Left ventricle myocardium superior (tissue), 1 donor: ENCODE results near the gene NGDN. TPM values are rescaled to one million over a fixed set of nuclear protein-coding genes. Genes with fewer than 3 reads are reported as not detected.

ENCODE experiments used
- ATAC-seq: fragments of 200-7000 bp; cut with Tn5 transposase; one replicate; pipeline ENCODE4 v1.9.1; 2020; ENCODE audit warnings: mild to moderate bottlenecking, moderate library complexity
- DNase-seq: peaks from one replicate; pipeline ENCODE4 v3.0.0-alpha.2; 2020
- intact Hi-C: fragments of 100-400 bp; cut with micrococcal nuclease; formaldehyde crosslinking; loops from one replicate; pipeline ENCODE4 v1.11.0; 2022
- total RNA-seq: library from RNA; stranded (reverse); fragmentation: NEBNext Ultra II Directional; extraction: Animal tissue kit (Norgen Biotek cat#: 25700); gene quantifications from one replicate; pipeline ENCODE4 v1.2.1, GENCODE V29; 2021
- donor health status: DM: no; HTN: yes; CAD: no; lungs with severe emphysema.

NGDN gene
- total RNA-seq, 1 donor from 2014 or later, result 18.6 TPM

GRCh38 chr14:23457587-23458445 is 11.7 kb upstream of the NGDN start:
- ATAC-seq (peak; percentile 17), DNase-seq (no peak)
- intact Hi-C loops, result loop anchor here (10.0 kb wide), 1 partner anchor 133 kb away; the partner anchor contains the start of gene PABPN1

GRCh38 chr14:23460960-23461359 is 8.5 kb upstream of the NGDN start:
- DNase-seq, result no peak
- ATAC-seq, result no peak
- intact Hi-C loops, result no loop called here

GRCh38 chr14:23464700-23465099 is 4.8 kb upstream of the NGDN start:
- ATAC-seq (no peak), DNase-seq (no peak)
- intact Hi-C loops, result no loop called here

GRCh38 chr14:23465261-23465660 is 4.2 kb upstream of the NGDN start:
- DNase-seq (no peak), ATAC-seq (no peak)
- intact Hi-C loops, result no loop called here

GRCh38 chr14:23468704-23469126 is 788 bp upstream of the NGDN start:
- intact Hi-C loops, result no loop called here
- no peak for DNase-seq
- ATAC-seq, result peak; percentile 38

- intact Hi-C loops, result no loop called here
- ATAC-seq (peak; percentile 11), DNase-seq (no peak)
Measured at GRCh38 chr14:23469906-23470403, 452 bp downstream of the NGDN start.

- ATAC-seq (no peak), DNase-seq (no peak)
- intact Hi-C loops, result no loop called here
Measured at GRCh38 chr14:23470947-23471346, 1.4 kb downstream of the NGDN start.

GRCh38 chr14:23478109-23478759 is 8.7 kb downstream of the NGDN start:
- peak; percentile 44 for DNase-seq
- peak; percentile 51 for ATAC-seq
- intact Hi-C loops, result loop anchor here (5.0 kb wide), 1 partner anchor 79 kb away; the partner anchor contains the start of gene THTPA

GRCh38 chr14:23481362-23481970 is 12.0 kb downstream of the NGDN start:
- DNase-seq (no peak), ATAC-seq (no peak)
- intact Hi-C loops, result no loop called here

- ATAC-seq (no peak), DNase-seq (no peak)
- intact Hi-C loops, result no loop called here
Measured at GRCh38 chr14:23481979-23482822, 12.7 kb downstream of the NGDN start.

GRCh38 chr14:23482823-23483148 is 13.3 kb downstream of the NGDN start:
- ATAC-seq (no peak), DNase-seq (no peak)
- intact Hi-C loops, result no loop called here

- intact Hi-C loops, result no loop called here
- no peak for ATAC-seq
- no peak for DNase-seq
Measured at GRCh38 chr14:23483236-23483854, 13.8 kb downstream of the NGDN start.

GRCh38 chr14:23485326-23485725 is 15.8 kb downstream of the NGDN start:
- ATAC-seq, result no peak
- DNase-seq, result no peak
- intact Hi-C loops, result no loop called here

- no peak for DNase-seq
- intact Hi-C loops, result no loop called here
- no peak for ATAC-seq
Measured at GRCh38 chr14:23486036-23486435, 16.5 kb downstream of the NGDN start.

- intact Hi-C loops, result no loop called here
- ATAC-seq (no peak), DNase-seq (no peak)
Measured at GRCh38 chr14:23487216-23487615, 17.7 kb downstream of the NGDN start.

GRCh38 chr14:23492618-23493272 is 23.2 kb downstream of the NGDN start:
- no peak for DNase-seq
- intact Hi-C loops, result no loop called here
- no peak for ATAC-seq

- no peak for DNase-seq
- no peak for ATAC-seq
- intact Hi-C loops, result no loop called here
Measured at GRCh38 chr14:23494223-23494622, 24.7 kb downstream of the NGDN start.

GRCh38 chr14:23512156-23512555 is 42.7 kb downstream of the NGDN start:
- ATAC-seq (no peak), DNase-seq (peak; percentile 13)
- intact Hi-C loops, result no loop called here
